A549 (cell line): ENCODE results near the gene SIK3. TPM values are rescaled to one million over a fixed set of nuclear protein-coding genes. Genes with fewer than 3 reads are reported as not detected.

Source experiments
- ATAC-seq, 2 experiments: fragments of 200-7000 bp in 1 of 2; fragments of >200 bp in 1 of 2; cut with Nextera tagmentation in 1 of 2; cut with Tn5 transposase in 1 of 2; 3 replicates each; pipeline versions ENCODE4 v1.8.0 to v1.9.1; 2018 to 2020; ENCODE audit warnings: mild to moderate bottlenecking in 1 of 2, moderate library complexity in 1 of 2
- CTCF ChIA-PET: fragments of 300-600 bp; sonication (Branson Sonifier 250); formaldehyde crosslinking; extraction: SDS; loops from one replicate; lab custom pipeline; 2021; ENCODE audit warnings: antibody characterized with exemption, inconsistent platforms; lab: Yijun Ruan, JAX
- POLR2A ChIA-PET: fragments of 350-600 bp; formaldehyde crosslinking; extraction: SDS; loops from one replicate; lab custom pipeline; 2021; ENCODE audit warnings: antibody characterized with exemption, inconsistent platforms; lab: Yijun Ruan, JAX
- DNase-seq, 2 experiments: peaks; one replicate each; pipeline versions ENCODE4 v3.0.0 to v3.0.0-alpha.2; 2011 to 2016; ENCODE audit warnings: low read depth in 1 of 2, low spot score in 1 of 2
- FAIRE-seq: peaks from 2 replicates; lab custom pipeline; 2011; peaks lifted over from hg19 to GRCh38; lab: Jason Lieb, UNC
- H3K27ac ChIP-seq, 2 experiments: fragments of >200 bp; sonication (Bioruptor Twin); formaldehyde crosslinking; 3 replicates each; pipeline ENCODE4 v1.5.1; 2016 to 2017
- H3K4me1 ChIP-seq: fragments of >200 bp; sonication (Bioruptor Twin); formaldehyde crosslinking; 3 replicates; pipeline ENCODE4 v1.6.1; 2016
- H3K4me2 ChIP-seq: fragments of >200 bp; sonication (Bioruptor Twin); formaldehyde crosslinking; 3 replicates; pipeline ENCODE4 v1.6.1; 2016
- H3K4me3 ChIP-seq: fragments of >200 bp; sonication (Bioruptor Twin); formaldehyde crosslinking; 3 replicates; pipeline ENCODE4 v1.5.1; 2016
- H3K9me3 ChIP-seq: fragments of >200 bp; sonication (Bioruptor Twin); formaldehyde crosslinking; 3 replicates; pipeline ENCODE4 v1.6.1; 2016
- BHLHE40 ChIP-seq: IDR thresholded peaks from 2 replicates; pipeline ENCODE4 v1.6.1; 2012; ENCODE audit warnings: low read depth, low read length, inconsistent platforms
- CBX2 ChIP-seq: fragments of 200-600 bp; sonication (generic); IDR thresholded peaks from 2 replicates; pipeline ENCODE4 v1.6.1; 2016; ENCODE audit warnings: low read depth, mild to moderate bottlenecking, borderline replicate concordance
- CHD4 ChIP-seq: fragments of 200-600 bp; sonication (generic); IDR thresholded peaks from 2 replicates; pipeline ENCODE4 v1.6.1; 2016; ENCODE audit warnings: antibody characterized with exemption, mild to moderate bottlenecking, borderline replicate concordance
- EHF ChIP-seq: fragments of 250-450 bp; sonication (Bioruptor Pico); IDR thresholded peaks from 2 replicates; pipeline ENCODE4 v1.5.0; 2020; ENCODE audit warnings: mild to moderate bottlenecking
- EHMT2 ChIP-seq: fragments of 200-600 bp; sonication (generic); IDR thresholded peaks from 2 replicates; pipeline ENCODE4 v1.6.1; 2016; ENCODE audit warnings: antibody characterized with exemption, low read depth, mild to moderate bottlenecking, moderate library complexity
- EP300 ChIP-seq, 2 experiments: fragments of >200 bp; sonication (Bioruptor Twin); formaldehyde crosslinking; IDR thresholded peaks; 2 replicates in 1 of 2; 3 replicates in 1 of 2; pipeline ENCODE4 v1.6.1; 2016 to 2017
- ESRRA ChIP-seq: fragments of 150-350 bp; IDR thresholded peaks from 2 replicates; pipeline ENCODE4 v1.6.1; 2014; ENCODE audit warnings: mild to moderate bottlenecking, low read length, borderline replicate concordance
- FOXS1 ChIP-seq: fragments of 250-450 bp; sonication (Bioruptor Pico); IDR thresholded peaks from 2 replicates; pipeline ENCODE4 v1.5.0; 2020; ENCODE audit warnings: mild to moderate bottlenecking, moderate library complexity
- HEYL ChIP-seq: fragments of 250-450 bp; sonication (Bioruptor Pico); IDR thresholded peaks from 2 replicates; pipeline ENCODE4 v1.8.0; 2021; ENCODE audit warnings: mild to moderate bottlenecking, moderate library complexity
- HOXB13 ChIP-seq: fragments of 250-450 bp; sonication (Bioruptor Pico); IDR thresholded peaks from 2 replicates; pipeline ENCODE4 v1.5.0; 2020; ENCODE audit warnings: low read depth, mild to moderate bottlenecking, moderate library complexity
- HOXB5 ChIP-seq: fragments of 250-450 bp; sonication (Bioruptor Pico); IDR thresholded peaks from 2 replicates; pipeline ENCODE4 v1.5.0; 2020; ENCODE audit warnings: mild to moderate bottlenecking, moderate library complexity
- JUN ChIP-seq, 2 experiments: fragments of >200 bp; sonication (Bioruptor Twin); formaldehyde crosslinking; IDR thresholded peaks; 2 replicates in 1 of 2; 3 replicates in 1 of 2; pipeline ENCODE4 v1.6.1; 2016 to 2017
- JUNB ChIP-seq: fragments of >200 bp; sonication (Bioruptor Twin); formaldehyde crosslinking; IDR thresholded peaks from 2 replicates; pipeline ENCODE4 v1.6.1; 2016
- KDM1A ChIP-seq: fragments of 200-600 bp; sonication (generic); IDR thresholded peaks from 2 replicates; pipeline ENCODE4 v1.6.1; 2016; ENCODE audit warnings: low read depth, mild to moderate bottlenecking
- MAFK ChIP-seq: fragments of 450-650 bp; IDR thresholded peaks from 2 replicates; pipeline ENCODE4 v1.6.1; 2014; ENCODE audit not compliant: partially characterized antibody
- NFE2L2 ChIP-seq: fragments of 150-350 bp; conservative IDR thresholded peaks from 2 replicates; pipeline ENCODE4 v1.6.1; 2014; ENCODE audit warnings: low read length
- NPAS2 ChIP-seq: fragments of 250-450 bp; sonication (Bioruptor Pico); IDR thresholded peaks from 2 replicates; pipeline ENCODE4 v1.8.0; 2022; ENCODE audit warnings: mild to moderate bottlenecking, moderate library complexity, borderline replicate concordance
- PHF8 ChIP-seq: fragments of 200-600 bp; sonication (generic); IDR thresholded peaks from 2 replicates; pipeline ENCODE4 v1.6.1; 2016; ENCODE audit warnings: low read depth, mild to moderate bottlenecking, antibody characterized with exemption, moderate library complexity, borderline replicate concordance
- POLR2A ChIP-seq: IDR thresholded peaks from 2 replicates; pipeline ENCODE4 v1.6.1; 2012; ENCODE audit warnings: mild to moderate bottlenecking, low read length
- POLR2AphosphoS2 ChIP-seq: conservative IDR thresholded peaks from 2 replicates; pipeline ENCODE4 v1.6.1; 2012; ENCODE audit warnings: low read length, improper control_type of control experiment, inconsistent platforms
- RAD21 ChIP-seq, 2 experiments: fragments of >200 bp in 1 of 2; sonication (Bioruptor Twin) in 1 of 2; formaldehyde crosslinking in 1 of 2; IDR thresholded peaks in 1 of 2; conservative IDR thresholded peaks in 1 of 2; 2 replicates in 1 of 2; 3 replicates in 1 of 2; pipeline ENCODE4 v1.6.1; 2012 to 2018; ENCODE audit warnings: inconsistent platforms in 1 of 2
- RARB ChIP-seq: fragments of 250-450 bp; sonication (Bioruptor Pico); IDR thresholded peaks from 2 replicates; pipeline ENCODE4 v1.8.0; 2021; ENCODE audit warnings: mild to moderate bottlenecking, moderate library complexity
- RCOR1 ChIP-seq: fragments of 150-350 bp; IDR thresholded peaks from 2 replicates; pipeline ENCODE4 v1.6.1; 2014; ENCODE audit warnings: antibody characterized with exemption, low read length, low read depth
- RFX5 ChIP-seq: fragments of 450-650 bp; IDR thresholded peaks from 2 replicates; pipeline ENCODE4 v1.7.1; 2014; ENCODE audit warnings: antibody characterized with exemption, mild to moderate bottlenecking, moderate library complexity
- SMC3 ChIP-seq: fragments of >200 bp; sonication (Bioruptor Twin); formaldehyde crosslinking; IDR thresholded peaks from 3 replicates; pipeline ENCODE4 v1.6.1; 2018; ENCODE audit warnings: inconsistent platforms
- SREBF2 ChIP-seq: fragments of 450-650 bp; IDR thresholded peaks from 2 replicates; pipeline ENCODE4 v1.6.1; 2014; ENCODE audit warnings: mild to moderate bottlenecking, moderate library complexity
- TFCP2L1 ChIP-seq: fragments of 250-450 bp; sonication (Bioruptor Pico); IDR thresholded peaks from 2 replicates; pipeline ENCODE4 v1.5.0; 2021; ENCODE audit warnings: mild to moderate bottlenecking
- ZFP36 ChIP-seq: fragments of 450-650 bp; IDR thresholded peaks from 2 replicates; pipeline ENCODE4 v1.6.1; 2014; ENCODE audit warnings: borderline replicate concordance; ENCODE audit not compliant: partially characterized antibody
- ZNF302 ChIP-seq: fragments of 250-450 bp; sonication (Bioruptor Pico); IDR thresholded peaks from 2 replicates; pipeline ENCODE4 v1.9.0; 2021; ENCODE audit warnings: inconsistent platforms, mild to moderate bottlenecking, moderate library complexity
- ZSCAN20 ChIP-seq: fragments of 250-450 bp; sonication (Bioruptor Pico); IDR thresholded peaks from 2 replicates; pipeline ENCODE4 v1.8.0; 2022; ENCODE audit warnings: mild to moderate bottlenecking, moderate library complexity
- WGBS: methylation state at CpG from one replicate; pipeline ENCODE4 v1.1.6; 2017; ENCODE audit errors: missing lambda C conversion rate; 5-methylcytosine and 5-hydroxymethylcytosine counted together
- polyA plus RNA-seq, 4 experiments: library from polyadenylated mRNA; depleted of rRNA in 3 of 4; stranded (reverse); fragments of >200 nt; fragmentation: RNase III in 1 of 4; extraction: RNeasy Plus Mini Kit Qiagen cat#74134 plus additional on column Dnase treatment in 1 of 4; gene quantifications; 2 replicates in 3 of 4; 3 replicates in 1 of 4; pipeline ENCODE4 v1.2.3, GENCODE V29; 2011 to 2017
- TF ChIP-seq, protein P1 (sequence below): fragments of >200 bp; sonication (Bioruptor Twin); formaldehyde crosslinking; IDR thresholded peaks from 3 replicates; pipeline ENCODE4 v1.6.1; 2016
- TF ChIP-seq, protein P2 (sequence below): fragments of 150-350 bp; IDR thresholded peaks from 2 replicates; pipeline ENCODE4 v1.6.1; 2014; ENCODE audit warnings: low read depth, mild to moderate bottlenecking, low read length

SIK3 gene
- polyA plus RNA-seq, 2 of the 4 experiments (the other 2 are of a cell fraction), result 8.2 to 9.0 TPM

DNA sequence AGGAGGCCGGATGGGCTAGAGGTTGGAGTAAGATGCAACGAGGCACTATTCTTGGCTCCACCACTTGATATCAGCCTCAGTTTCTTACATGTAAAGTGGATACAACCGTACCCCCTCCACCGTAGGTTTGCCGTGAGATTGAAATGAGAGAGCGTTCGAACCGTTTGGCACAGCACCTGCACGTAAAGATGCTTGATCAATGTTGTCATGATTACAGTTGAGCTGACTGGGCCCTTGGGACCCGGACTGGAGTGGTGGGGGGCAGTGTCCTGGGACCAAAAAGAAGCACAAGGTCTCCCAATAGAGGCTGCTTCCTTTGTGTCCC, 264.8 kb downstream of the SIK3 start:
- POLR2A ChIA-PET, result no interaction called here

DNA sequence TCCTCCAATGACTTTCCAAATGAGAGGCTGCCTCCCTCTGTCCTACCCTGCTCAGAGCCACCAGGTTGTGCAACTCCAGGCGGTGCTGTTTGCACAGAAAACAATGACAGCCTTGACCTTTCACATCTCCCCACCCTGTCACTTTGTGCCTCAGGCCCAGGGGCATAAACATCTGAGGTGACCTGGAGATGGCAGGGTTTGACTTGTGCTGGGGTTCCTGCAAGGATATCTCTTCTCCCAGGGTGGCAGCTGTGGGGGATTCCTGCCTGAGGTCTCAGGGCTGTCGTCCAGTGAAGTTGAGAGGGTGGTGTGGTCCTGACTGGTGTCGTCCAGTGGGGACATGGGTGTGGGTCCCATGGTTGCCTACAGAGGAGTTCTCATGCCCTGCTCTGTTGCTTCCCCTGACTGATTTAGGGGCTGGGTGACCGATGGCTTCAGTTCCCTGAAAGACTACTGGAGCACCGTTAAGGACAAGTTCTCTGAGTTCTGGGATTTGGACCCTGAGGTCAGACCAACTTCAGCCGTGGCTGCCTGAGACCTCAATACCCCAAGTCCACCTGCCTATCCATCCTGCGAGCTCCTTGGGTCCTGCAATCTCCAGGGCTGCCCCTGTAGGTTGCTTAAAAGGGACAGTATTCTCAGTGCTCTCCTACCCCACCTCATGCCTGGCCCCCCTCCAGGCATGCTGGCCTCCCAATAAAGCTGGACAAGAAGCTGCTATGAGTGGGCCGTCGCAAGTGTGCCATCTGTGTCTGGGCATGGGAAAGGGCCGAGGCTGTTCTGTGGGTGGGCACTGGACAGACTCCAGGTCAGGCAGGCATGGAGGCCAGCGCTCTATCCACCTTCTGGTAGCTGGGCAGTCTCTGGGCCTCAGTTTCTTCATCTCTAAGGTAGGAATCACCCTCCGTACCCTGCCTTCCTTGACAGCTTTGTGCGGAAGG, 265.6 kb downstream of the SIK3 start:
- Histone ChIP-seq H3K9me3 (no peaks in the 10 kb centered on the region), H3K4me3 (no peak overlapping the region), H3K27ac (no peak overlapping the region), H3K4me1 (0 out of 3 replicates have a peak, but pooled peaks cover 4% of the 10 kb centered on the region), H3K4me2 (no peak overlapping the region)
- ChIA-PET POLR2A (no interaction called here), CTCF (interaction anchor here (0.8 to 1.1 kb wide), 2 partner anchors 39 to 42 kb away, joined by 3 to 7 read pairs; partner anchors contain the start of gene APOA5)
- FAIRE-seq (no peak), ATAC-seq (no peak), DNase-seq (no peak)
- TF ChIP-seq BHLHE40 (no peak), CHD4 (no peak), ESRRA (no peak), EP300 (IDR thresholded peaks at IDR 0.05) (no peak), JUN (IDR thresholded peaks at IDR 0.05) (no peak), ZNF302 (CRISPR knock-in tag) (no peak), KDM1A (no peak), EHF (CRISPR knock-in tag) (no peak), NPAS2 (CRISPR knock-in tag) (no peak), SREBF2 (no peak), MAFK (no peak), POLR2AphosphoS2 (no peak), RCOR1 (no peak), ZSCAN20 (CRISPR knock-in tag) (no peak), POLR2A (no peak), CBX2 (no peak), SMC3 (no peak), HOXB13 (CRISPR knock-in tag) (no peak)
- TF ChIP-seq, protein P1, sequence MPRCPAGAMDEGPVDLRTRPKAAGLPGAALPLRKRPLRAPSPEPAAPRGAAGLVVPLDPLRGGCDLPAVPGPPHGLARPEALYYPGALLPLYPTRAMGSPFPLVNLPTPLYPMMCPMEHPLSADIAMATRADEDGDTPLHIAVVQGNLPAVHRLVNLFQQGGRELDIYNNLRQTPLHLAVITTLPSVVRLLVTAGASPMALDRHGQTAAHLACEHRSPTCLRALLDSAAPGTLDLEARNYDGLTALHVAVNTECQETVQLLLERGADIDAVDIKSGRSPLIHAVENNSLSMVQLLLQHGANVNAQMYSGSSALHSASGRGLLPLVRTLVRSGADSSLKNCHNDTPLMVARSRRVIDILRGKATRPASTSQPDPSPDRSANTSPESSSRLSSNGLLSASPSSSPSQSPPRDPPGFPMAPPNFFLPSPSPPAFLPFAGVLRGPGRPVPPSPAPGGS, result no peak
- 70% methylated on average over 10 of the region's 13 CpGs for WGBS

More for the DNA sequence above, 264.8 kb downstream of the SIK3 start:
- H3K4me1 ChIP-seq, result 0 out of 3 replicates have a peak, but pooled peaks cover 4% of the 10 kb centered on the region
- DNase-seq (no peak), FAIRE-seq (no peak), ATAC-seq (no peak)
- CTCF ChIA-PET, result interaction anchor here (0.8 to 1.1 kb wide), 4 partner anchors 40 to 90 kb away, joined by 3 to 7 read pairs (median 3); partner anchors contain the start of gene APOA5
- H3K4me2 ChIP-seq, result no peak overlapping the region
- no peak overlapping the region for H3K27ac ChIP-seq
- no peaks in the 10 kb centered on the region for H3K9me3 ChIP-seq
- 79% methylated on average over 10 of the region's 10 CpGs for WGBS
- TF ChIP-seq SREBF2, result no peak
- H3K4me3 ChIP-seq, result no peak overlapping the region

DNA sequence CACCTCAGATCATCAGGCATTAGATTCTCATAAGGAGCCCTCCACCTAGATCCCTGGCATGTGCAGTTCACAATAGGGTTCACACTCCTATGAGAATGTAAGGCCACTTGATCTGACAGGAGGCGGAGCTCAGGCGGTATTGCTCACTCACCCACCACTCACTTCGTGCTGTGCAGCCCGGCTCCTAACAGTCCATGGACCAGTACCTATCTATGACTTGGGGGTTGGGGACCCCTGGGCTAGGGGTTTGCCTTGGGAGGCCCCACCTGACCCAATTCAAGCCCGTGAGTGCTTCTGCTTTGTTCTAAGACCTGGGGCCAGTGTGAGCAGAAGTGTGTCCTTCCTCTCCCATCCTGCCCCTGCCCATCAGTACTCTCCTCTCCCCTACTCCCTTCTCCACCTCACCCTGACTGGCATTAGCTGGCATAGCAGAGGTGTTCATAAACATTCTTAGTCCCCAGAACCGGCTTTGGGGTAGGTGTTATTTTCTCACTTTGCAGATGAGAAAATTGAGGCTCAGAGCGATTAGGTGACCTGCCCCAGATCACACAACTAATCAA, 266.4 kb downstream of the SIK3 start:
- TF ChIP-seq NFE2L2, result no peak
- TF ChIP-seq EP300 (IDR thresholded peaks at IDR 0.05), result no peak
- no peak for TF ChIP-seq PHF8
- no peak for TF ChIP-seq RAD21 (conservative IDR thresholded peaks at IDR 0.05 in 1 of 2, IDR thresholded peaks at IDR 0.05 in 1 of 2)
- no peak for TF ChIP-seq ZSCAN20 (CRISPR knock-in tag)
- TF ChIP-seq EHMT2, result no peak
- TF ChIP-seq HEYL (CRISPR knock-in tag), result no peak
- TF ChIP-seq TFCP2L1 (CRISPR knock-in tag), result no peak
- no peak for TF ChIP-seq FOXS1
- TF ChIP-seq ESRRA, result no peak
- TF ChIP-seq RARB (CRISPR knock-in tag), result no peak
- TF ChIP-seq RFX5, result no peak
- TF ChIP-seq, protein P2, sequence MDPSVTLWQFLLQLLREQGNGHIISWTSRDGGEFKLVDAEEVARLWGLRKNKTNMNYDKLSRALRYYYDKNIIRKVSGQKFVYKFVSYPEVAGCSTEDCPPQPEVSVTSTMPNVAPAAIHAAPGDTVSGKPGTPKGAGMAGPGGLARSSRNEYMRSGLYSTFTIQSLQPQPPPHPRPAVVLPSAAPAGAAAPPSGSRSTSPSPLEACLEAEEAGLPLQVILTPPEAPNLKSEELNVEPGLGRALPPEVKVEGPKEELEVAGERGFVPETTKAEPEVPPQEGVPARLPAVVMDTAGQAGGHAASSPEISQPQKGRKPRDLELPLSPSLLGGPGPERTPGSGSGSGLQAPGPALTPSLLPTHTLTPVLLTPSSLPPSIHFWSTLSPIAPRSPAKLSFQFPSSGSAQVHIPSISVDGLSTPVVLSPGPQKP, result no peak
- TF ChIP-seq HOXB5 (CRISPR knock-in tag), result no peak
- TF ChIP-seq RCOR1, result no peak
- TF ChIP-seq JUN (IDR thresholded peaks at IDR 0.05), result no peak
- no peak for TF ChIP-seq ZFP36
- TF ChIP-seq JUNB, result no peak
- ChIA-PET CTCF (no interaction called here), POLR2A (no interaction called here)
- no peak overlapping the region for H3K4me2 ChIP-seq
- no peak overlapping the region for H3K4me3 ChIP-seq
- DNase-seq, result no peak
- 64% methylated on average over 6 of the region's 7 CpGs for WGBS
- no peaks in the 10 kb centered on the region for H3K9me3 ChIP-seq
- no peak for FAIRE-seq
- H3K27ac ChIP-seq, result no peak overlapping the region
- no peak for ATAC-seq
- H3K4me1 ChIP-seq, result 0 out of 3 replicates have a peak, but pooled peaks cover 4% of the 10 kb centered on the region
